Subcutaneous abdominal adipose tissue (tissue), 5 donors: ENCODE data around the gene TMC8.

Source experiments
- H3K27ac ChIP-seq: one replicate; pipeline ENCODE4 v1.7.0; 2013; ENCODE audit warnings: low read depth, mild to moderate bottlenecking, inconsistent platforms, low read length, moderate library complexity
- H3K27me3 ChIP-seq, 5 donors: one replicate each; pipeline ENCODE4 v1.7.0; 2013; ENCODE audit warnings: low read length in 5 of 5, inconsistent platforms in 1 of 5; ENCODE audit not compliant: control insufficient read depth in 5 of 5, insufficient read depth in 4 of 5
- H3K36me3 ChIP-seq, 5 donors: one replicate each; pipeline ENCODE4 v1.7.0; 2013; ENCODE audit warnings: low read length in 5 of 5; ENCODE audit not compliant: control insufficient read depth in 5 of 5, insufficient read depth in 5 of 5
- H3K4me1 ChIP-seq, 5 donors: one replicate each; pipeline ENCODE4 v1.7.0; 2013; ENCODE audit warnings: low read length in 5 of 5, mild to moderate bottlenecking in 3 of 5, moderate library complexity in 1 of 5; ENCODE audit not compliant: control insufficient read depth in 5 of 5, insufficient read depth in 5 of 5
- H3K4me3 ChIP-seq, 5 donors: one replicate each; pipeline ENCODE4 v1.7.0; 2013; ENCODE audit warnings: low read length in 5 of 5, low read depth in 1 of 5
- H3K9ac ChIP-seq, 5 donors: one replicate each; pipeline ENCODE4 v1.7.0; 2013; ENCODE audit warnings: low read length in 5 of 5, mild to moderate bottlenecking in 4 of 5, moderate library complexity in 3 of 5
- H3K9me3 ChIP-seq, 5 donors: one replicate each; pipeline ENCODE4 v1.7.0; 2013; ENCODE audit warnings: low read length in 5 of 5; ENCODE audit not compliant: control insufficient read depth in 5 of 5
- donor health status: healthy.
- donor health status: healthy.
- donor health status: healthy.
- donor health status: healthy.
- donor health status: healthy.

TMC8 gene

GRCh38 chr17:78143214-78144146, 12.9 kb downstream of the TMC8 start:
- H3K27ac ChIP-seq: peak overlapping the region; percentile 86
- H3K4me3 ChIP-seq: no peak overlapping the region
- H3K27me3 ChIP-seq: no peaks in the 10 kb centered on the region
- peaks cover 0 to 3% (median 0%) of the 10 kb centered on the region in 5 donors for H3K36me3 ChIP-seq
- H3K9me3 ChIP-seq: no peaks in the 10 kb centered on the region
- peaks cover 17 to 63% (median 49%) of the 10 kb centered on the region in 5 donors for H3K4me1 ChIP-seq
- peak overlapping the region in 2 of 5 donors; percentile 36 to 37 for H3K9ac ChIP-seq

DNA sequence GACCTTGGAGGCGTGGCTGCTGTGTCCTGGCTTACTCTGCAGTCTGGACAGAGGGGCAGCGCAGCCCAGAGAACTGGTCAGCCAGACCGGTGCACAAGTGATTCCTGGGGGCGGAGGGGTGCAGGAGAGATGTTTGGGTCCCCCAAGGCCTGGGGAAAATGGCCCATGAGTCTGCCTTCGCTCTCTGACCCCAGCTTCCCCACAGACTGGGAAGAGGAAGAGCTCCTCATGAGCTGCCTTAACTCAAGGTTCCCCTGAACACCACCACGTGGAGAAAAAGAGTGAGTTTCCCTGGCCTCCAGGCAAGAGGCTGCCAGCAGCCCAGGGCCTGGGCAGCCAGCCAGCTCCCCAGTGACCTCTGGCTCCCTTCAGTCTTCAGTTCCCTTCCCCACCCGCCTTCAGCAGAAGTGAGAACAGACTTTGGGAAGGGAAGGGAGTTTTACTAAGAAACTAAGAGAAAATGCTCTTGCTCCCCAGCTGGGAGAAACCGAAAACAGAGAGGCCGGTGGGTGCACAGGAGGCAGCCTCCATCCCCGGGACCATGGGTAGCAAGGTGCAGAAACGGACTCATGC, 13.7 kb downstream of the TMC8 start:
- peak overlapping the region; percentile 86 for H3K27ac ChIP-seq
- H3K9ac ChIP-seq: peak overlapping the region in 4 of 5 donors; percentile 7 to 57 (median 38)
- H3K4me1 ChIP-seq: peaks cover 17 to 60% (median 49%) of the 10 kb centered on the region in 5 donors

GRCh38 chr17:78144736-78145641, 14.4 kb downstream of the TMC8 start:
- H3K36me3 ChIP-seq: peaks cover 0 to 3% (median 0%) of the 10 kb centered on the region in 5 donors
- no peaks in the 10 kb centered on the region for H3K27me3 ChIP-seq
- no peaks in the 10 kb centered on the region for H3K9me3 ChIP-seq
- H3K4me1 ChIP-seq: peaks cover 17 to 59% (median 49%) of the 10 kb centered on the region in 5 donors
- peak overlapping the region in 4 of 5 donors; percentile 7 to 57 (median 30) for H3K9ac ChIP-seq
- H3K27ac ChIP-seq: peak overlapping the region; percentile 86
- H3K4me3 ChIP-seq: peak overlapping the region in 4 of 5 donors; percentile 9 to 49 (median 29)

More for the DNA sequence above, 13.7 kb downstream of the TMC8 start:
- Histone ChIP-seq H3K27me3 (no peaks in the 10 kb centered on the region), H3K36me3 (peaks cover 0 to 3% (median 0%) of the 10 kb centered on the region in 5 donors), H3K4me3 (peak overlapping the region in 4 of 5 donors; percentile 9 to 49 (median 29)), H3K9me3 (no peaks in the 10 kb centered on the region)

DNA sequence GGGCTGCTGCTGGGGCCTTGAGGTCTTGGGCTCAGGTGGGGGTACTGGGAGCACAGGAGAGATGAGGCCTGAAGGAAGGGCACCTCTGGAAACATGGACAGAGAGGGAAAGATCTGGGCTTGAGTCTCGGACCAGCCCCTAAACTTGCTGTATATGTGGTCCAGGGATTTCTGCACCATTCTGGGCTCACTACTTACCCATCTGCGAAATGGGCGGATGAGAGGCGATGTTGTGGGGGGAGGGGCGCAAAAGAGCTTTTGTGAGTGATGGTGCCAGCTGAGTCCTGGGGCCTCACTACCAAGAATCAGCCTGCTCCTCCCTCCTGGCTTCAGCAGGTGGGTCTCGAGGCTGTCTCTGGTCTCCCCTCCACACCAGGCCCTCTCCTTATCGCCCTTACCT, 15.9 kb downstream of the TMC8 start:
- Histone ChIP-seq H3K4me1 (peaks cover 17 to 49% (median 38%) of the 10 kb centered on the region in 5 donors), H3K36me3 (peaks cover 0 to under 1% (median 0%) of the 10 kb centered on the region in 5 donors), H3K9ac (no peak overlapping the region), H3K27me3 (no peaks in the 10 kb centered on the region), H3K4me3 (no peak overlapping the region), H3K27ac (no peak overlapping the region), H3K9me3 (no peaks in the 10 kb centered on the region)

GRCh38 chr17:78146881-78147280, 16.3 kb downstream of the TMC8 start:
- Histone ChIP-seq H3K4me1 (peaks cover 16 to 49% (median 38%) of the 10 kb centered on the region in 5 donors), H3K9ac (no peak overlapping the region), H3K9me3 (no peaks in the 10 kb centered on the region), H3K27ac (no peak overlapping the region), H3K4me3 (no peak overlapping the region), H3K27me3 (no peaks in the 10 kb centered on the region), H3K36me3 (no peaks in the 10 kb centered on the region)

GRCh38 chr17:78147315-78147998, 16.9 kb downstream of the TMC8 start:
- H3K4me1 ChIP-seq: peaks cover 16 to 44% (median 39%) of the 10 kb centered on the region in 5 donors
- no peak overlapping the region for H3K27ac ChIP-seq
- H3K9me3 ChIP-seq: no peaks in the 10 kb centered on the region
- no peaks in the 10 kb centered on the region for H3K27me3 ChIP-seq
- no peak overlapping the region for H3K4me3 ChIP-seq
- H3K9ac ChIP-seq: no peak overlapping the region
- H3K36me3 ChIP-seq: no peaks in the 10 kb centered on the region

DNA sequence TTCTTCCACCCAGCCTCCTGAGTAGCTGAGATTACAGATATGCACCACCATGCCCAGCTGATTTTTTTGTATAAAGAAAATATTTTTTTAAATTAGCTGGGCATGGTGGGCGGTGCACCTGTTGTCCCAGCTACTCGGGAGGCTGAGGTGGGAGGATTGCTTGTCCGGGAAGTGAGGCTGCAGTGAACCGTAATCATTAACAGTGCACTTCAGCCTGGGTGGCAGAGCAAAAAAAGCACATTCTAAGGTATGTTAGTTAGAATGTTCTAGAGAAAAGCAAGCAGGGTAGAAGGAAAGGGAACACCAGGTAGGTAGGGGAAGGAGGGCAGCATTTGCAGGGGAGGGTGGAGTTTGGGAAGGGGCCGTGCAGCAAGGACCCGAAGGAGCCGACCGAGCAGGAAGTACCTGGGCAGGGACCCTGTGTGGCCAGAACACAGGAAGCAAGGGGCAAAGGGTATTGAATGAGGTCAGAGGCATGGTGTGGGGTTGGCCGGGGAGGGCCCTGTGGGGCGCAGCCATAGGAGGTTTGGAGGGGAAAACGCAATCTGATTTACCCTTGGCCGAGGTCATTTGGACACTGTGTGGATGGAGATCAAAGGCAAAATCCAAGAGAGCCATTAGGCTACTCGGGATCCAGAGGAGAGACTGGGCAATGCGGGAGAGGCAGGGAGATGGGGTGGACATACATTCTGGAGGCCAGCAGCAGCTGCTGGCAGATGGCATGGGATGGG, 17.9 kb downstream of the TMC8 start:
- Histone ChIP-seq H3K27me3 (no peaks in the 10 kb centered on the region), H3K36me3 (no peaks in the 10 kb centered on the region), H3K9me3 (no peaks in the 10 kb centered on the region), H3K4me1 (peaks cover 16 to 42% (median 35%) of the 10 kb centered on the region in 5 donors), H3K4me3 (no peak overlapping the region), H3K9ac (no peak overlapping the region), H3K27ac (no peak overlapping the region)

DNA sequence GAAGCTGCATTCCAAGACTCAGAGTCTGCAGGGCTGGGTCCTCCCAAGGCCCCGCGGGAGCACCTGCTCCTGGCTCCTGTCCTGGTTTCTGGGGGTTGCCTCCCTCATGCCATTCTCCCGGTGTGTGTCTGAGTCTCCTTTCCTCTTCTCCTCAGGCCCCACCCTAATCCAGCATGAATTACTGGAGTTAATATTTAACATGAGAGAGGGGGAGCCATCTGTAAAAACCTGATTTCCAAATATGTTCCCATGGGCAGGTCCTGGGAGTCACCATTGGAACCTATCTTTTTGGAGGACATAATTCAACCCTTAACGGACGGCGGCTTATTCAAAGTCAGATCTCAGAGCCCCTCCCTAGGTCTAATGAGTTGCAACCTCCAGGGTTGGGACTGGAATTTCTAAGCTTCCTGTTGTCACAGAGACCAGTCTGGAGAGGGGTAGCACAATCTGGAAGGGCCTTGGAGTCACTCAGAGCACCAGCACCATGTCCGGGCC, 21.0 kb downstream of the TMC8 start:
- Histone ChIP-seq H3K9me3 (no peaks in the 10 kb centered on the region), H3K27ac (no peak overlapping the region), H3K4me3 (no peak overlapping the region), H3K27me3 (no peaks in the 10 kb centered on the region), H3K36me3 (no peaks in the 10 kb centered on the region), H3K9ac (no peak overlapping the region), H3K4me1 (peaks cover 0 to 17% (median 10%) of the 10 kb centered on the region in 5 donors)
